GM12892 (cell line): ENCODE data around the gene MYH9.
"Not testable (repeated sequence)": the region's sequence is repeated elsewhere in the genome, so short reads cannot be mapped to it uniquely, and the experiment has no call there.

Experiments
- POLR2A ChIP-seq: IDR thresholded peaks from 2 replicates; pipeline ENCODE4 v1.6.1; 2011; ENCODE audit warnings: low read depth, low read length, control low read depth
- POLR2AphosphoS5 ChIP-seq: IDR thresholded peaks from 2 replicates; pipeline ENCODE4 v1.6.1; 2011; ENCODE audit warnings: low read depth, low read length, control low read depth

DNA sequence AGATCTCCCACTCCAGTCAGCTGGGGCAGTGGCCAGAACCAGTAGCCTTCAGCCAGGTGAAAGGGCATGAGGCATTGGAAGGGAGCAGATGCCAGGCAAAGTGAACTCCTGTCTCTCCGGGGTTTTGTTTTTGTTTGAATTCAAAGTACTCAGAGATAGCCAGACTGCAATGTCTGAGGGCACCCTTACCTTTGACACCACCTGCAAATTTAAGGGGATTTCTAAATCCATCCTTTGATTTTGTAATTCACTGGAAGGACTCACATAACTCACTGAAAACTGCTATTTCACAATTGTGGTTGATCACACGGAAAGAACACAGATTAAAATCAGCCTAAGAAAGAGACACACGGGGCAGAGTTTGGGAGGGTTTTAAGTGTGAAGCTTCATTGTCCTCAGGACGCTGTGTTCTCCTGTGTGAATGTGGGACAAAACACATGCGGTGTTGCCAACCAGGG is 124.5 kb downstream of the MYH9 start:
- TF ChIP-seq POLR2A, POLR2AphosphoS5: not testable (repeated sequence)
